Prostate gland (tissue), 2 donors: Measurements from ENCODE around the gene NRXN2.

Experiments
- POLR2A ChIP-seq: fragments of 450-650 bp; IDR thresholded peaks from one replicate; pipeline ENCODE4 v1.6.1; 2016; ENCODE audit warnings: antibody characterized with exemption, mild to moderate bottlenecking
- POLR2AphosphoS5 ChIP-seq: sonication (generic); formaldehyde crosslinking; IDR thresholded peaks from one replicate; pipeline ENCODE4 v1.6.1; 2017; ENCODE audit warnings: antibody characterized with exemption
- TF ChIP-seq, protein P1 (sequence below), 4 experiments: fragments of 200-600 bp in 2 of 4; fragments of 450-650 bp in 2 of 4; sonication (generic) in 2 of 4; IDR thresholded peaks; 1 replicate in 3 of 4; 2 replicates in 1 of 4; pipeline ENCODE4 v1.5.1; 2016 to 2019; ENCODE audit warnings: antibody characterized with exemption in 4 of 4, mild to moderate bottlenecking in 2 of 4, moderate library complexity in 2 of 4

DNA sequence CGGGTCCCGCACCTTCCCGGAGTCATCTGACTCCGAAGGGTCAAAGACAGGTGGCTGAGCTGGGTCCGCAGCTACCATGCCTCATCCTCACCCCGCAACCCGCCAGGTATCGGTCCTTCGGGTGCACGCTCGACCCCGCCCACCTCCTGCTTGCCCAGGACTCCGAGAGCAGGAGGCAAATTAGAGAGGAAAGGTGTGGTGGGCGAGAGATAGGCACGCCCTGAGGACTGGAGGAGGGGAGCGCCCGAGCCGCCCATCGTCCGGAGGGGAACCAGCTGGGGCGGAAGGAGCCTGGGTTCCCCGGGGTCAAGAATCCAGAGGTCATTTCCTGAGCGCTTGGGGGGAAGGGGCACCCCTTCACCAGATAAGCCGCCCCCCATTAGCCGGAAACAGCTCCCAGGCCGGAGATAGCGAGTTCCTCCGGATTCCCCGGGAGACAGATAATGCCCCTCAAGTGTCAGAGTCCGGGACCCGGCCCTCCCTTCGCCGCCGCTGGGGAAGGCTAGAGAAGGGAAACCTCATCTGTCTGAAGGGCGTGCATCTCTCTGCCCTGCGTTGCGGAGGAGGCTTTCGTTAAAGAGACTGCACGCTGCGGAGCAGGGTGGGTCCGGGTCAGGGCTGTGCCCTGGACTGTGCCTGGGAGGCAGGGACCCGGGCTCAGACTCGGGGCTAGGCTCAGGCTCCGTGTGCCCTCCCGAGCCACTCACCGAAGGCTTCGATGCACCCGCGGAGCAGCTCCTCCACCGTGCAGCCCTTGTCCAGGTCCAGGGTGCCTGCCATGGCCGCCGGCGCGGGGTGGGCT, 19.3 kb upstream of the NRXN2 start:
- TF ChIP-seq, protein P1, sequence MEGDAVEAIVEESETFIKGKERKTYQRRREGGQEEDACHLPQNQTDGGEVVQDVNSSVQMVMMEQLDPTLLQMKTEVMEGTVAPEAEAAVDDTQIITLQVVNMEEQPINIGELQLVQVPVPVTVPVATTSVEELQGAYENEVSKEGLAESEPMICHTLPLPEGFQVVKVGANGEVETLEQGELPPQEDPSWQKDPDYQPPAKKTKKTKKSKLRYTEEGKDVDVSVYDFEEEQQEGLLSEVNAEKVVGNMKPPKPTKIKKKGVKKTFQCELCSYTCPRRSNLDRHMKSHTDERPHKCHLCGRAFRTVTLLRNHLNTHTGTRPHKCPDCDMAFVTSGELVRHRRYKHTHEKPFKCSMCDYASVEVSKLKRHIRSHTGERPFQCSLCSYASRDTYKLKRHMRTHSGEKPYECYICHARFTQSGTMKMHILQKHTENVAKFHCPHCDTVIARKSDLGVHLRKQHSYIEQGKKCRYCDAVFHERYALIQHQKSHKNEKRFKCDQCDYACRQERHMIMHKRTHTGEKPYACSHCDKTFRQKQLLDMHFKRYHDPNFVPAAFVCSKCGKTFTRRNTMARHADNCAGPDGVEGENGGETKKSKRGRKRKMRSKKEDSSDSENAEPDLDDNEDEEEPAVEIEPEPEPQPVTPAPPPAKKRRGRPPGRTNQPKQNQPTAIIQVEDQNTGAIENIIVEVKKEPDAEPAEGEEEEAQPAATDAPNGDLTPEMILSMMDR (IDR thresholded peaks at IDR 0.05), result no peak
- TF ChIP-seq POLR2AphosphoS5, result no peak
- TF ChIP-seq POLR2A, result no peak
